HepG2 (cell line): ENCODE data around the gene PPM1F. TPM values are rescaled to one million over a fixed set of nuclear protein-coding genes. Genes with fewer than 3 reads are reported as not detected.

Experiments
- CENPT ChIP-seq: sonication (generic); formaldehyde crosslinking; IDR thresholded peaks from 2 replicates; pipeline ENCODE4 v1.8.0; 2022; ENCODE audit warnings: low read depth, mild to moderate bottlenecking, moderate library complexity, missing genetic modification reagents
- HDAC2 ChIP-seq: sonication (generic); formaldehyde crosslinking; IDR thresholded peaks from 2 replicates; pipeline ENCODE4 v1.4.0; 2020; ENCODE audit warnings: missing genetic modification reagents
- JUN ChIP-seq: sonication (generic); formaldehyde crosslinking; IDR thresholded peaks from 2 replicates; pipeline ENCODE4 v1.4.0; 2020; ENCODE audit warnings: mild to moderate bottlenecking, missing genetic modification reagents
- KAT7 ChIP-seq: IDR thresholded peaks from 2 replicates; pipeline ENCODE4 v1.6.1; 2018; ENCODE audit warnings: borderline replicate concordance, missing compliant biosample characterization
- MED8 ChIP-seq: sonication (generic); formaldehyde crosslinking; IDR thresholded peaks from 2 replicates; pipeline ENCODE4 v1.8.1; 2023; ENCODE audit warnings: mild to moderate bottlenecking, missing genetic modification reagents; ENCODE audit not compliant: insufficient replicate concordance
- NR2F2 ChIP-seq: IDR thresholded peaks from 2 replicates; pipeline ENCODE4 v1.6.1; 2012; ENCODE audit warnings: low read depth, inconsistent platforms, borderline replicate concordance
- STAG1 ChIP-seq: sonication (generic); formaldehyde crosslinking; IDR thresholded peaks from 2 replicates; pipeline ENCODE4 v1.4.0; 2020; ENCODE audit warnings: missing genetic modification reagents
- TARDBP ChIP-seq: sonication (generic); formaldehyde crosslinking; IDR thresholded peaks from 2 replicates; pipeline ENCODE4 v1.8.0; 2022; ENCODE audit warnings: mild to moderate bottlenecking, missing genetic modification reagents
- TRIM24 ChIP-seq: sonication (generic); formaldehyde crosslinking; IDR thresholded peaks from 2 replicates; pipeline ENCODE4 v1.8.0; 2022; ENCODE audit warnings: mild to moderate bottlenecking, missing genetic modification reagents
- ZKSCAN5 ChIP-seq: sonication (generic); formaldehyde crosslinking; IDR thresholded peaks from 2 replicates; pipeline ENCODE4 v1.5.1; 2020; ENCODE audit warnings: mild to moderate bottlenecking, missing genetic modification reagents
- ZMYM3 ChIP-seq: sonication (generic); formaldehyde crosslinking; IDR thresholded peaks from 2 replicates; pipeline ENCODE4 v1.5.1; 2020; ENCODE audit warnings: mild to moderate bottlenecking, missing genetic modification reagents
- ZNF121 ChIP-seq: sonication (generic); formaldehyde crosslinking; IDR thresholded peaks from 2 replicates; pipeline ENCODE4 v1.5.0; 2020; ENCODE audit warnings: mild to moderate bottlenecking, missing genetic modification reagents
- ZNF24 ChIP-seq: fragments of 450-650 bp; IDR thresholded peaks from 2 replicates; pipeline ENCODE4 v1.6.1; 2017; ENCODE audit warnings: antibody characterized with exemption, mild to moderate bottlenecking
- ZNF354B ChIP-seq: sonication (generic); formaldehyde crosslinking; IDR thresholded peaks from 2 replicates; pipeline ENCODE4 v1.8.0; 2022; ENCODE audit warnings: mild to moderate bottlenecking, missing genetic modification reagents
- ZNF777 ChIP-seq: sonication (generic); formaldehyde crosslinking; IDR thresholded peaks from 2 replicates; pipeline ENCODE4 v1.4.0; 2020; ENCODE audit warnings: missing genetic modification reagents
- polyA plus RNA-seq, 8 experiments: library from polyadenylated mRNA; depleted of rRNA in 3 of 8; stranded (reverse) in 7 of 8; unstranded in 1 of 8; fragments of >200 nt; fragmentation: Illumina TruSeq in 4 of 8; extraction: Trizol in 4 of 8; gene quantifications; 2 replicates each; pipeline versions ENCODE4 v1.2.1 to v1.2.3, GENCODE V29; 2011 to 2016; ENCODE audit warnings: low read depth in 4 of 8, missing spikeins in 1 of 8, mixed read lengths in 1 of 8; ENCODE audit not compliant: insufficient read depth in 1 of 8
- total RNA-seq, 5 experiments: library from RNA; depleted of rRNA; stranded (reverse); fragments of >200 nt; fragmentation: Illumina TruSeq; extraction: Trizol; gene quantifications; 2 replicates each; pipeline ENCODE4 v1.2.3, GENCODE V29; 2016; ENCODE audit warnings: low read depth in 1 of 5
- TF ChIP-seq, protein P1 (sequence below): sonication (generic); formaldehyde crosslinking; IDR thresholded peaks from 2 replicates; pipeline ENCODE4 v1.4.0; 2020; ENCODE audit warnings: low read depth, mild to moderate bottlenecking, missing genetic modification reagents
- TF ChIP-seq, protein P2 (sequence below): sonication (generic); formaldehyde crosslinking; IDR thresholded peaks from 2 replicates; pipeline ENCODE4; 2020; ENCODE audit warnings: missing genetic modification reagents, mild to moderate bottlenecking, borderline replicate concordance
- TF ChIP-seq, protein P3 (sequence below): sonication (generic); formaldehyde crosslinking; IDR thresholded peaks from 2 replicates; pipeline ENCODE4 v1.4.0; 2020; ENCODE audit warnings: missing genetic modification reagents
- TF ChIP-seq, protein P4 (sequence below): IDR thresholded peaks from 2 replicates; pipeline ENCODE4 v1.6.1; 2012; ENCODE audit warnings: low read length, improper control_type of control experiment

The PPM1F gene
- total and polyA plus RNA-seq, 2 of the 13 experiments (the other 11 are each of a cell fraction or from before 2014, with no cell fraction given): 11.0 to 19.6 TPM

DNA sequence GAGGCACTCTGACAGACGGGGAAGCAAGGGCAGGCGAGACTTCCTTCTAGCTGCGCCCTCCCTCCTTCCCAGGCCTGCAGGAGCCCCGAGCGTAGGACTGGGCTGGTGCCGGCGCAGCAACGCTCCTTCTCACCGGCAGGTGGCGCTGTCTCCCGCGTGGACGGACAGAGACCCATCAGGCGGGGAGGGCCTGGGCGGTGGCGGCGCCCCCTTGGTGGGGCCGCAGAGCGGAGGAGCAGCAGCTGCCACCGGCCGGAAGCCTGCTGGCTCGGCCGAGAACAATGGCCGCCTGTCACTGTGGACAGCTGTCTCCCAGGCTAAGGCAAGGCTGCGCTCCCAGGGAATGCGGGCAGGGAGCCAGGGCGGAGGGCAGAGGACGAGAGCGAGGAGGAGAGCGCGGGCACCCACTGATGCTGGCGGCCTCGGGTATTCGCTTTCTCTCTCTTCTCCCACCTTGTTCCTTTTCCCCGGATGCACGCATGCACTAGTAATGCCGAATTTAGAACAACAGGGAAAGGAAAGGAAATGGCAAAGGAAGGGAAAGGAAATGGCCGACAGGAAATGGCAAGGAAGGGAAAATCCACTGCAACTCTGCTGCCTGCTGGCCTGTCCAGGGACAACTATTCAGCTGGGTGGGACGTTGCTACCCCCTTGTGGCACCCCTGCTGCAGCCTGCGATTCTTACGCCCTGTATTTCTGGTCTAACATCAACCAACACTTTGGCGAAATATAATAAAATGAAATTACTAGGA lies 14.4 kb downstream of the PPM1F start (continued):
- TF ChIP-seq, protein P1, sequence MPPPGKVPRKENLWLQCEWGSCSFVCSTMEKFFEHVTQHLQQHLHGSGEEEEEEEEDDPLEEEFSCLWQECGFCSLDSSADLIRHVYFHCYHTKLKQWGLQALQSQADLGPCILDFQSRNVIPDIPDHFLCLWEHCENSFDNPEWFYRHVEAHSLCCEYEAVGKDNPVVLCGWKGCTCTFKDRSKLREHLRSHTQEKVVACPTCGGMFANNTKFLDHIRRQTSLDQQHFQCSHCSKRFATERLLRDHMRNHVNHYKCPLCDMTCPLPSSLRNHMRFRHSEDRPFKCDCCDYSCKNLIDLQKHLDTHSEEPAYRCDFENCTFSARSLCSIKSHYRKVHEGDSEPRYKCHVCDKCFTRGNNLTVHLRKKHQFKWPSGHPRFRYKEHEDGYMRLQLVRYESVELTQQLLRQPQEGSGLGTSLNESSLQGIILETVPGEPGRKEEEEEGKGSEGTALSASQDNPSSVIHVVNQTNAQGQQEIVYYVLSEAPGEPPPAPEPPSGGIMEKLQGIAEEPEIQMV (CRISPR knock-in tag): no peak; the same call in 1 of the 2 replicates
- TF ChIP-seq CENPT (CRISPR knock-in tag) (0 out of 2 replicates have a peak, but pooled peaks have one; percentile 48), JUN (CRISPR knock-in tag) (no peak), ZNF354B (peak; percentile 94; the same call in 1 of the 2 replicates), TRIM24 (no peak), ZNF121 (CRISPR knock-in tag) (peak; percentile 53; the same call in 1 of the 2 replicates), ZNF24 (no peak), TARDBP (peak; percentile 85), ZMYM3 (CRISPR knock-in tag) (no peak), HDAC2 (peak; percentile 60; the same call in 1 of the 2 replicates), ZKSCAN5 (CRISPR knock-in tag) (no peak), NR2F2 (no peak), STAG1 (CRISPR knock-in tag) (peak; percentile 90), ZNF777 (CRISPR knock-in tag) (no peak), KAT7 (no peak), MED8 (CRISPR knock-in tag) (peak; percentile 57)
- TF ChIP-seq, protein P2, sequence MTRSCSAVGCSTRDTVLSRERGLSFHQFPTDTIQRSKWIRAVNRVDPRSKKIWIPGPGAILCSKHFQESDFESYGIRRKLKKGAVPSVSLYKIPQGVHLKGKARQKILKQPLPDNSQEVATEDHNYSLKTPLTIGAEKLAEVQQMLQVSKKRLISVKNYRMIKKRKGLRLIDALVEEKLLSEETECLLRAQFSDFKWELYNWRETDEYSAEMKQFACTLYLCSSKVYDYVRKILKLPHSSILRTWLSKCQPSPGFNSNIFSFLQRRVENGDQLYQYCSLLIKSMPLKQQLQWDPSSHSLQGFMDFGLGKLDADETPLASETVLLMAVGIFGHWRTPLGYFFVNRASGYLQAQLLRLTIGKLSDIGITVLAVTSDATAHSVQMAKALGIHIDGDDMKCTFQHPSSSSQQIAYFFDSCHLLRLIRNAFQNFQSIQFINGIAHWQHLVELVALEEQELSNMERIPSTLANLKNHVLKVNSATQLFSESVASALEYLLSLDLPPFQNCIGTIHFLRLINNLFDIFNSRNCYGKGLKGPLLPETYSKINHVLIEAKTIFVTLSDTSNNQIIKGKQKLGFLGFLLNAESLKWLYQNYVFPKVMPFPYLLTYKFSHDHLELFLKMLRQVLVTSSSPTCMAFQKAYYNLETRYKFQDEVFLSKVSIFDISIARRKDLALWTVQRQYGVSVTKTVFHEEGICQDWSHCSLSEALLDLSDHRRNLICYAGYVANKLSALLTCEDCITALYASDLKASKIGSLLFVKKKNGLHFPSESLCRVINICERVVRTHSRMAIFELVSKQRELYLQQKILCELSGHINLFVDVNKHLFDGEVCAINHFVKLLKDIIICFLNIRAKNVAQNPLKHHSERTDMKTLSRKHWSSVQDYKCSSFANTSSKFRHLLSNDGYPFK (CRISPR knock-in tag): peak; percentile 63; the same call in 1 of the 2 replicates
- TF ChIP-seq, protein P3, sequence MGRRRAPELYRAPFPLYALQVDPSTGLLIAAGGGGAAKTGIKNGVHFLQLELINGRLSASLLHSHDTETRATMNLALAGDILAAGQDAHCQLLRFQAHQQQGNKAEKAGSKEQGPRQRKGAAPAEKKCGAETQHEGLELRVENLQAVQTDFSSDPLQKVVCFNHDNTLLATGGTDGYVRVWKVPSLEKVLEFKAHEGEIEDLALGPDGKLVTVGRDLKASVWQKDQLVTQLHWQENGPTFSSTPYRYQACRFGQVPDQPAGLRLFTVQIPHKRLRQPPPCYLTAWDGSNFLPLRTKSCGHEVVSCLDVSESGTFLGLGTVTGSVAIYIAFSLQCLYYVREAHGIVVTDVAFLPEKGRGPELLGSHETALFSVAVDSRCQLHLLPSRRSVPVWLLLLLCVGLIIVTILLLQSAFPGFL (CRISPR knock-in tag): no peak
- TF ChIP-seq, protein P4, sequence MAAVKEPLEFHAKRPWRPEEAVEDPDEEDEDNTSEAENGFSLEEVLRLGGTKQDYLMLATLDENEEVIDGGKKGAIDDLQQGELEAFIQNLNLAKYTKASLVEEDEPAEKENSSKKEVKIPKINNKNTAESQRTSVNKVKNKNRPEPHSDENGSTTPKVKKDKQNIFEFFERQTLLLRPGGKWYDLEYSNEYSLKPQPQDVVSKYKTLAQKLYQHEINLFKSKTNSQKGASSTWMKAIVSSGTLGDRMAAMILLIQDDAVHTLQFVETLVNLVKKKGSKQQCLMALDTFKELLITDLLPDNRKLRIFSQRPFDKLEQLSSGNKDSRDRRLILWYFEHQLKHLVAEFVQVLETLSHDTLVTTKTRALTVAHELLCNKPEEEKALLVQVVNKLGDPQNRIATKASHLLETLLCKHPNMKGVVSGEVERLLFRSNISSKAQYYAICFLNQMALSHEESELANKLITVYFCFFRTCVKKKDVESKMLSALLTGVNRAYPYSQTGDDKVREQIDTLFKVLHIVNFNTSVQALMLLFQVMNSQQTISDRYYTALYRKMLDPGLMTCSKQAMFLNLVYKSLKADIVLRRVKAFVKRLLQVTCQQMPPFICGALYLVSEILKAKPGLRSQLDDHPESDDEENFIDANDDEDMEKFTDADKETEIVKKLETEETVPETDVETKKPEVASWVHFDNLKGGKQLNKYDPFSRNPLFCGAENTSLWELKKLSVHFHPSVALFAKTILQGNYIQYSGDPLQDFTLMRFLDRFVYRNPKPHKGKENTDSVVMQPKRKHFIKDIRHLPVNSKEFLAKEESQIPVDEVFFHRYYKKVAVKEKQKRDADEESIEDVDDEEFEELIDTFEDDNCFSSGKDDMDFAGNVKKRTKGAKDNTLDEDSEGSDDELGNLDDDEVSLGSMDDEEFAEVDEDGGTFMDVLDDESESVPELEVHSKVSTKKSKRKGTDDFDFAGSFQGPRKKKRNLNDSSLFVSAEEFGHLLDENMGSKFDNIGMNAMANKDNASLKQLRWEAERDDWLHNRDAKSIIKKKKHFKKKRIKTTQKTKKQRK: no peak
